Measurements from ENCODE around the gene BAX.
A peak's percentile ranks its signal among the peaks of the same experiment; 100 is the strongest.
"Not testable (repeated sequence)": the region's sequence is repeated elsewhere in the genome, so short reads cannot be mapped to it uniquely, and the experiment has no call there.

Gene BAX

DNA sequence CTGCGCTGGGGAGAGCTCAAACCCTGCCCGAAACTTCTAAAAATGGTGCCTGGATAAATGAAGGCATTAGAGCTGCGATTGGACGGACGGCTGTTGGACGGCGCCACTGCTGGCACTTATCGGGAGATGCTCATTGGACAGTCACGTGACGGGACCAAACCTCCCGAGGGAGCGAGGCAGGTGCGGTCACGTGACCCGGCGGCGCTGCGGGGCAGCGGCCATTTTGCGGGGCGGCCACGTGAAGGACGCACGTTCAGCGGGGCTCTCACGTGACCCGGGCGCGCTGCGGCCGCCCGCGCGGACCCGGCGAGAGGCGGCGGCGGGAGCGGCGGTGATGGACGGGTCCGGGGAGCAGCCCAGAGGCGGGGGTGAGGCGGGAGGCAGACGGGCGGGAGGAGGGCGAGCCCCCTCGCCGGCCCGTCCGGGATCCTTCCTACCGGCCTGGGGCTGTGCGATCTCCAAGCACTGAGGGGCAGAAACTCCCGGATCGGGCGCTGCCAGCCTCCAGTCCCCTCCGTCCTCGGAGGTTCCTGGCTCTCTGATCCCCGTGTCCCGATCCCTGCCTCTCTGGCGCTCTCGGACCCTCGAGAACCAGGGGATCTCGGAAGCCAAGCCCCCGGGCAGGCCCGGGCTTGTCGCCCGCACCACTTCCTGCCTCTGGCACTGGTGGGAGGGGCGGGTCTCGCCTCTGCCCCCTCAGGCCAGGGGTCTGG, at the start of gene BAX:
TSS of gene BAX (plus strand) at position 281 of the 713 bp plus-strand sequence. CDS start at position 335, 54 bp downstream.
- DNase-seq (ENCODE audit: extremely low spot score): peak; percentile 98
- ChIA-PET POLR2A (interaction anchor here (0.6 to 3.1 kb wide), 14 partner anchors 8 to 722 kb away, joined by 3 to 18 read pairs (median 4); partner anchors contain the start of genes DHDH, FTL, GYS1 and PPP1R15A), CTCF (interaction anchor here (0.6 to 2.2 kb wide), 3 partner anchors 16 to 425 kb away, joined by 3 to 10 read pairs (median 5); partner anchors contain the start of gene DHDH)
- no peak for TF ChIP-seq CTBP1 (IDR thresholded peaks at IDR 0.05; ENCODE audit: borderline replicate concordance)
- TF ChIP-seq, protein P1, sequence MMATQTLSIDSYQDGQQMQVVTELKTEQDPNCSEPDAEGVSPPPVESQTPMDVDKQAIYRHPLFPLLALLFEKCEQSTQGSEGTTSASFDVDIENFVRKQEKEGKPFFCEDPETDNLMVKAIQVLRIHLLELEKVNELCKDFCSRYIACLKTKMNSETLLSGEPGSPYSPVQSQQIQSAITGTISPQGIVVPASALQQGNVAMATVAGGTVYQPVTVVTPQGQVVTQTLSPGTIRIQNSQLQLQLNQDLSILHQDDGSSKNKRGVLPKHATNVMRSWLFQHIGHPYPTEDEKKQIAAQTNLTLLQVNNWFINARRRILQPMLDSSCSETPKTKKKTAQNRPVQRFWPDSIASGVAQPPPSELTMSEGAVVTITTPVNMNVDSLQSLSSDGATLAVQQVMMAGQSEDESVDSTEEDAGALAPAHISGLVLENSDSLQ (IDR thresholded peaks at IDR 0.05): peak; percentile 45
- 0 out of 2 replicates have a peak, but pooled peaks have one; percentile 55 for TF ChIP-seq ARNT (IDR thresholded peaks at IDR 0.05)
- TF ChIP-seq LEF1 (IDR thresholded peaks at IDR 0.05; ENCODE audit: borderline replicate concordance): no peak
- TF ChIP-seq SUZ12 (IDR thresholded peaks at IDR 0.05): no peak

DNA sequence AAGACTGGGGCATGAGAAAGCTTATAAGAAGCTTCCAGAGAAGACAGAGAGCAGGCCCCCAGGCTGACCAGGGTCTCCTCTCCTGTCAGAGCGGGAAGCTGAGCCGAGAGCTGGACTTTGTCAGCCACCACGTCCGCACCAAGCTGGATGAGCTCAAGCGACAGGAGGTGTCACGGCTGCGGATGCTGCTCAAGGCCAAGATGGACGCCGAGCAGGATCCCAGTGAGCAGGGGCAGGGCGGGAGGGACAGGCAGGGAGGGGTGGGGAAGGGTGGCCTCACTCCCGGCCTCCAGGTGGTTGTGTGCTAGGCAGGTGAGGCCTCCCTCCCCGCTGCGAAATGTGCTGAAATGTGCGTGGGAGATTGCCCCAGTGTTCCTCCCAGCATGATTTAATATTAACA, 49.0 kb upstream of the BAX start:
- ChIA-PET CTCF (no interaction called here), POLR2A (no interaction called here)
- no peak for DNase-seq (ENCODE audit: extremely low spot score)
- TF ChIP-seq CTBP1 (IDR thresholded peaks at IDR 0.05; ENCODE audit: borderline replicate concordance) (no peak), LEF1 (IDR thresholded peaks at IDR 0.05; ENCODE audit: borderline replicate concordance) (no peak), BHLHE40 (IDR thresholded peaks at IDR 0.05; ENCODE audit: borderline replicate concordance) (no peak), ZNF384 (IDR thresholded peaks at IDR 0.05) (no peak), FOXM1 (IDR thresholded peaks at IDR 0.05; ENCODE audit: borderline replicate concordance) (no peak), L3MBTL2 (conservative IDR thresholded peaks at IDR 0.05) (no peak), FOXK2 (IDR thresholded peaks at IDR 0.05) (no peak), HDGF (IDR thresholded peaks at IDR 0.05; ENCODE audit: borderline replicate concordance) (no peak)

DNA sequence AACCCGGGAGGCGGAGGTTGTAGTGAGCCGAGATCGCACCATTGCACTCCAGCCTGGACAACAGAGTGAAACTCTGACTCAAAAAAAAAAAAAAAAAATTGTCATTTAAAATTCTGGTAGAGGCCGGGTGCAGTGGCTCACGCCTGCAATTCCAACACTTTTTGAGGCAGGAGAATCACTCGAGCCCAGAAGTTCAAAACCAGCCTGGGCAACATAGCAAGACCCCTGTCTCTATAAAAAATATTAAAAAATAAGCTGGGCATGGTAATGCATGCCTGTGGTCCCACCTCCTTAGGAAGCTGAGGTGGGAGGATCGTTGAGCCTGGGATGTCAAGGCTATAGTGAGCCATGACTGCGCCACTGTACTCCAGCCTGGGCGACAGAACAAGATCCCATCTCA, 48.4 kb upstream of the BAX start:
- POLR2A ChIA-PET: no interaction called here
- no peak for TF ChIP-seq LEF1 (IDR thresholded peaks at IDR 0.05; ENCODE audit: borderline replicate concordance)
- TF ChIP-seq L3MBTL2 (conservative IDR thresholded peaks at IDR 0.05): no peak
- TF ChIP-seq HDGF (IDR thresholded peaks at IDR 0.05; ENCODE audit: borderline replicate concordance): no peak
- TF ChIP-seq, protein P1 (IDR thresholded peaks at IDR 0.05): no peak
- no peak for TF ChIP-seq FOXM1 (IDR thresholded peaks at IDR 0.05; ENCODE audit: borderline replicate concordance)
- no peak for TF ChIP-seq ELF4 (IDR thresholded peaks at IDR 0.05)
- TF ChIP-seq CTBP1 (IDR thresholded peaks at IDR 0.05; ENCODE audit: borderline replicate concordance): no peak
- no peak for TF ChIP-seq FOXA1 (IDR thresholded peaks at IDR 0.05)
- TF ChIP-seq TARDBP (IDR thresholded peaks at IDR 0.05): no peak
- no peak for TF ChIP-seq NFRKB (IDR thresholded peaks at IDR 0.05)
- no peak for TF ChIP-seq ZNF384 (IDR thresholded peaks at IDR 0.05)
- TF ChIP-seq ARNT (IDR thresholded peaks at IDR 0.05): no peak
- no peak for TF ChIP-seq SP1 (IDR thresholded peaks at IDR 0.05)
- TF ChIP-seq FOXK2 (IDR thresholded peaks at IDR 0.05): no peak
- no peak for TF ChIP-seq SUZ12 (IDR thresholded peaks at IDR 0.05)
- TF ChIP-seq BHLHE40 (IDR thresholded peaks at IDR 0.05; ENCODE audit: borderline replicate concordance): no peak
- no peak for DNase-seq (ENCODE audit: extremely low spot score)
- CTCF ChIA-PET: interaction anchor here (0.6 kb wide), 1 partner anchor 26 kb away, joined by 5 read pairs; no protein-coding TSS in a partner anchor

DNA sequence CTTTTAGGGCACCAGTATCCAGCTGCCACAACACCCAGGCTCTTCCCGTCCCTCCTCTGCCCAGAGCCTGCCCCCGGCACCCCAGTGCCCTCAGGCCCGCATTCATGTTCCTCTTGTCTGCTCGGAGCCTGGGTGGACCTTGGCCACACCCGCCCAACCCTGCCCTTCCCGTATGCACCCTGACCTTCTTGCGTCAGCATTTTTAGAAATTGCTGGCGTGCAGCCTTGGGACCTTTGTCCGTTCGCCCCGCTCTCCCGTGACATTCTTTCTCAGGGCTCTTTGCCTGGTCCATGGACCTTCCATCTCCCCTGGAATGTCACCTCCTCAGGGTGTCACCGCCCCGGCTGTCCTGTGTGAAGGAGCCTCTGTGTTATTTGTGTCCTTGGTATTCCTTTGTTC, 47.0 kb upstream of the BAX start:
- no peak for TF ChIP-seq FOXA1 (IDR thresholded peaks at IDR 0.05)
- TF ChIP-seq TARDBP (IDR thresholded peaks at IDR 0.05): no peak
- TF ChIP-seq NFRKB (IDR thresholded peaks at IDR 0.05): no peak
- TF ChIP-seq SUZ12 (IDR thresholded peaks at IDR 0.05): no peak
- TF ChIP-seq BHLHE40 (IDR thresholded peaks at IDR 0.05; ENCODE audit: borderline replicate concordance): no peak
- TF ChIP-seq FOXK2 (IDR thresholded peaks at IDR 0.05): no peak
- no peak for TF ChIP-seq ARNT (IDR thresholded peaks at IDR 0.05)
- TF ChIP-seq ELF4 (IDR thresholded peaks at IDR 0.05): no peak
- TF ChIP-seq, protein P1 (IDR thresholded peaks at IDR 0.05): no peak
- TF ChIP-seq SP1 (IDR thresholded peaks at IDR 0.05): no peak
- TF ChIP-seq FOXM1 (IDR thresholded peaks at IDR 0.05; ENCODE audit: borderline replicate concordance): no peak
- TF ChIP-seq LEF1 (IDR thresholded peaks at IDR 0.05; ENCODE audit: borderline replicate concordance): no peak
- no peak for TF ChIP-seq CTBP1 (IDR thresholded peaks at IDR 0.05; ENCODE audit: borderline replicate concordance)
- no peak for TF ChIP-seq ZNF384 (IDR thresholded peaks at IDR 0.05)
- TF ChIP-seq L3MBTL2 (conservative IDR thresholded peaks at IDR 0.05): no peak
- TF ChIP-seq HDGF (IDR thresholded peaks at IDR 0.05; ENCODE audit: borderline replicate concordance): no peak
- ChIA-PET CTCF (no interaction called here), POLR2A (no interaction called here)
- DNase-seq (ENCODE audit: extremely low spot score): no peak

DNA sequence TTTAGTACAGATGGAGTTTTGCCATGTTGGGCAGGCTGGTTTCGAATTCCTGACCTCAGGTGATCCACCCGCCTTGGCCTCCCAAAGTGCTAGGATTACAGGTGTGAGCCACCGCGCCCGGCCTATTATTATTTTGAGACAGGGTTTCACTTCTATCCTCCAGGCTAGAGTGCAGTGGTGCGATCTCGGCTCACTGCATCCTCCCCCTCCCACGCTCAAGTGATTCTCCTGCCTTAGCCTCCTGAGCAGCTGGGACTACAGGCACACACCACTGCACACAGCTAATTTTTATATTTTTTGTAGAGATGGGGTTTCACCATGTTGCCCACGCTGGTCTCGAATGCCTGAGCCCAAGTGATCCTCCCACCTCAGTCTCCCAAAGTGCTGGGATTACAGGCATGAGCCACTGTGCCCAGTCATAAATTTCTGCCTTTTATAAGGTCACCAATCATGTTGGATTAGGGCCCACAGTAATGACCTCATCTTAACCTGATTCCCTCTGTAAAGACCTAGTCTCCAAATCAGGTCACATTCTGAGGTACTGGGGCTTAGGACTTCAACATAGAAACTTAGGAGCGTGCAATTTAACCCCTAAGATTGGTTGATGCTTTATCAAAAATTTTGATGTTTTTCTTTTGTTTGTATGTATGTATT, 45.1 kb upstream of the BAX start:
- CTCF ChIA-PET; DNase-seq (ENCODE audit: extremely low spot score): not testable (repeated sequence)
- POLR2A ChIA-PET: interaction anchor here (1.0 kb wide), 1 partner anchor 9 kb away, joined by 3 read pairs; the partner anchor contains the start of gene NUCB1

DNA sequence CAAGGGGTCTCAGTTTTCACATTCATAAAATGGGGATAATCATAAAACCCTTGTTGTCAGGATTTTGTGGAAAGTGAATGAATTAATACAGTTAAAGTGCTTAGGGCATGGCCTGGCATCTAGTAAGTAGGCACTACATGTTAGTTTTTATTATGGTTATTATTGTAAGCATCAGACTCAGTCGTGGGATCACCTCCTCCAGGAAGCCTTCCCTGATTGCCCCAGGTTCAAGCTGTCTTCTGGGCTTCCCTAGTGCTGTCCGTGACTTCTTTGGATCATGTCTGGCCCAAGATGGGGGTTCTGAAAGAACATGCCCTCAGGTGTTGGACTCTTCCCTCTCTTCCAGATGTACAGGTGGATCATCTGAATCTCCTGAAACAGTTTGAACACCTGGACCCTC, 43.9 kb upstream of the BAX start:
- DNase-seq (ENCODE audit: extremely low spot score): no peak
- ChIA-PET POLR2A (no interaction called here), CTCF (interaction anchor here (0.6 kb wide), 1 partner anchor 15 kb away, joined by 6 read pairs; no protein-coding TSS in a partner anchor)
- no peak for TF ChIP-seq FOXM1 (IDR thresholded peaks at IDR 0.05; ENCODE audit: borderline replicate concordance)
- TF ChIP-seq SUZ12 (IDR thresholded peaks at IDR 0.05): no peak
- no peak for TF ChIP-seq L3MBTL2 (conservative IDR thresholded peaks at IDR 0.05)
- TF ChIP-seq SP1 (IDR thresholded peaks at IDR 0.05): no peak
- TF ChIP-seq FOXK2 (IDR thresholded peaks at IDR 0.05): no peak
- TF ChIP-seq FOXA1 (IDR thresholded peaks at IDR 0.05): no peak
- TF ChIP-seq CTBP1 (IDR thresholded peaks at IDR 0.05; ENCODE audit: borderline replicate concordance): no peak
- no peak for TF ChIP-seq HDGF (IDR thresholded peaks at IDR 0.05; ENCODE audit: borderline replicate concordance)
- no peak for TF ChIP-seq ELF4 (IDR thresholded peaks at IDR 0.05)
- TF ChIP-seq NFRKB (IDR thresholded peaks at IDR 0.05): no peak
- no peak for TF ChIP-seq LEF1 (IDR thresholded peaks at IDR 0.05; ENCODE audit: borderline replicate concordance)
- TF ChIP-seq ARNT (IDR thresholded peaks at IDR 0.05): no peak
- TF ChIP-seq TARDBP (IDR thresholded peaks at IDR 0.05): no peak
- no peak for TF ChIP-seq ZNF384 (IDR thresholded peaks at IDR 0.05)
- no peak for TF ChIP-seq BHLHE40 (IDR thresholded peaks at IDR 0.05; ENCODE audit: borderline replicate concordance)
- TF ChIP-seq, protein P1 (IDR thresholded peaks at IDR 0.05): no peak

Data from HEK293T (cell line).